HepG2 (cell line): ENCODE results near the gene TBC1D16. TPM values are rescaled to one million over a fixed set of nuclear protein-coding genes. Genes with fewer than 3 reads are reported as not detected.

Experiments
- CENPT ChIP-seq: sonication (generic); formaldehyde crosslinking; IDR thresholded peaks from 2 replicates; pipeline ENCODE4 v1.8.0; 2022; ENCODE audit warnings: low read depth, mild to moderate bottlenecking, moderate library complexity, missing genetic modification reagents
- DBP ChIP-seq: sonication (generic); formaldehyde crosslinking; IDR thresholded peaks from 2 replicates; pipeline ENCODE4 v1.4.0; 2020; ENCODE audit warnings: missing genetic modification reagents; ENCODE audit errors: not compliant biosample characterization
- FIP1L1 ChIP-seq: fragments of 200-400 bp; formaldehyde crosslinking; IDR thresholded peaks from 2 replicates; pipeline ENCODE4 v1.6.1; 2018; ENCODE audit warnings: low read depth, mild to moderate bottlenecking, low read length, moderate library complexity, borderline replicate concordance; ENCODE audit not compliant: insufficient read depth
- HOXA5 ChIP-seq: sonication (generic); formaldehyde crosslinking; IDR thresholded peaks from 2 replicates; pipeline ENCODE4 v1.4.0; 2020; ENCODE audit warnings: missing genetic modification reagents
- KDM3A ChIP-seq: IDR thresholded peaks from 2 replicates; pipeline ENCODE4 v1.6.1; 2018; ENCODE audit warnings: low read depth, missing compliant biosample characterization
- MLLT10 ChIP-seq: sonication (generic); formaldehyde crosslinking; IDR thresholded peaks from 2 replicates; pipeline ENCODE4 v1.4.0; 2020; ENCODE audit warnings: missing genetic modification reagents
- NCOR1 ChIP-seq: fragments of 200-600 bp; sonication (generic); IDR thresholded peaks from 2 replicates; pipeline ENCODE4 v1.7.0; 2017; ENCODE audit warnings: antibody characterized with exemption, low read length, borderline replicate concordance
- RNF219 ChIP-seq: sonication (generic); formaldehyde crosslinking; IDR thresholded peaks from 2 replicates; pipeline ENCODE4 v1.5.0; 2020; ENCODE audit warnings: mild to moderate bottlenecking, missing genetic modification reagents
- SMAD1 ChIP-seq: sonication (generic); formaldehyde crosslinking; IDR thresholded peaks from 2 replicates; pipeline ENCODE4 v1.4.0; 2020; ENCODE audit warnings: missing genetic modification reagents, low read depth, mild to moderate bottlenecking, borderline replicate concordance
- SMARCC2 ChIP-seq: fragments of 450-650 bp; IDR thresholded peaks from 2 replicates; pipeline ENCODE4 v1.6.1; 2017; ENCODE audit warnings: antibody characterized with exemption, mild to moderate bottlenecking
- SP5 ChIP-seq: IDR thresholded peaks from 2 replicates; pipeline ENCODE4 v1.6.1; 2016; ENCODE audit warnings: low read depth, borderline replicate concordance
- SUZ12 ChIP-seq: fragments of 150-350 bp; IDR thresholded peaks from 2 replicates; pipeline ENCODE4 v1.6.1; 2014; ENCODE audit warnings: low read depth, low read length
- TGIF2 ChIP-seq: IDR thresholded peaks from 2 replicates; pipeline ENCODE4 v1.6.1; 2016; ENCODE audit warnings: control low read depth, missing compliant biosample characterization
- ZNF292 ChIP-seq: sonication (generic); formaldehyde crosslinking; IDR thresholded peaks from 2 replicates; pipeline ENCODE4 v1.8.1; 2022; ENCODE audit warnings: mild to moderate bottlenecking, low read depth, missing genetic modification reagents, borderline replicate concordance
- ZNF709 ChIP-seq: sonication (generic); formaldehyde crosslinking; IDR thresholded peaks from 2 replicates; pipeline ENCODE4 v1.5.0; 2020; ENCODE audit warnings: mild to moderate bottlenecking, missing genetic modification reagents
- ZNF724P ChIP-seq: sonication (generic); formaldehyde crosslinking; IDR thresholded peaks from 2 replicates; pipeline ENCODE4 v1.8.0; 2022; ENCODE audit warnings: missing genetic modification reagents, borderline replicate concordance
- ZNF773 ChIP-seq: sonication (generic); formaldehyde crosslinking; IDR thresholded peaks from 2 replicates; pipeline ENCODE4 v1.4.0; 2020; ENCODE audit warnings: missing genetic modification reagents, borderline replicate concordance
- ZZZ3 ChIP-seq: sonication (generic); formaldehyde crosslinking; IDR thresholded peaks from 2 replicates; pipeline ENCODE4 v1.4.0; 2020; ENCODE audit warnings: missing genetic modification reagents, mild to moderate bottlenecking, borderline replicate concordance
- polyA plus RNA-seq, 8 experiments: library from polyadenylated mRNA; depleted of rRNA in 3 of 8; stranded (reverse) in 7 of 8; unstranded in 1 of 8; fragments of >200 nt; fragmentation: Illumina TruSeq in 4 of 8; extraction: Trizol in 4 of 8; gene quantifications; 2 replicates each; pipeline versions ENCODE4 v1.2.1 to v1.2.3, GENCODE V29; 2011 to 2016; ENCODE audit warnings: low read depth in 4 of 8, missing spikeins in 1 of 8, mixed read lengths in 1 of 8; ENCODE audit not compliant: insufficient read depth in 1 of 8
- total RNA-seq, 5 experiments: library from RNA; depleted of rRNA; stranded (reverse); fragments of >200 nt; fragmentation: Illumina TruSeq; extraction: Trizol; gene quantifications; 2 replicates each; pipeline ENCODE4 v1.2.3, GENCODE V29; 2016; ENCODE audit warnings: low read depth in 1 of 5
- TF ChIP-seq, protein P1 (sequence below): sonication (generic); formaldehyde crosslinking; IDR thresholded peaks from 2 replicates; pipeline ENCODE4 v1.4.0; 2020; ENCODE audit warnings: missing genetic modification reagents, mild to moderate bottlenecking, borderline replicate concordance
- TF ChIP-seq, protein P2 (sequence below): sonication (generic); formaldehyde crosslinking; IDR thresholded peaks from 2 replicates; pipeline ENCODE4 v1.5.0; 2020; ENCODE audit warnings: missing genetic modification reagents

The TBC1D16 gene
- total and polyA plus RNA-seq, 2 of the 13 experiments (the other 11 are each of a cell fraction or from before 2014, with no cell fraction given): 14.9 to 24.9 TPM

DNA sequence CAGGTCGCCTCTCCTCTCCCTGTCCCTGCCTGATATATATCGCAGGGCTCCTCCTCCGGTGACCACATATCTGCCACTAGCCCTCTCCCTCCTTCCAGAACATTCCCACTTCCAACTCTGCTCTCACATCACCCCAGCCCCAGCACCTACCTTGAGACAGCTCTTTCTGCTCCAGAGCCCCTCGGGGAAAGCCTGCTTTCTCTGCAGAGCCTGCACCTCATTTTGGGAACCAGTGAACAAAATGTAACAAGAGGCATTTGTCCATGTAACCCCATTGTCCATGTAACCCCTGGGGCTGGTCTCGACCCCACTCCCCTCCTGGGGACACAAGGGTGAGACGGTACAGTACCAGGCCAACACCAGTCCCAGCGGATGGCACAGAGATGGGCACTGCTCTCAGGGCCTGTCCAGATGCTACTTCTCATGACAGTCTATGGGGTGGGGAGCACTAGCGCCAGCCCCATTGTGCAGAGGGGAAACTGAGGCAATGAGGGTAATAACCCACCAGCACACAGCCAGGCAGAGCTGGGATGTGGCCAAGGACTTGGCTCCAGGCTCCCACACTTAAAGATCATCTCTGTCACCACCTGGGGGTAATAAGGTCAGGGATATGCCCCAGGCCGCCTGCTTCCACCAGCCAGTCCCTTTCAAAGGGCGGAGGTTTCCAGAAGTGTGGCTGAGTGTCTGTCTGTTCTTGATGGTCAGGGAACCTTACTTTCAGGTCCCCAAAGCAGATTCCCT lies 42.9 kb downstream of the TBC1D16 start (continued):
- TF ChIP-seq RNF219 (CRISPR knock-in tag) (no peak), SUZ12 (no peak), ZNF709 (peak; percentile 28; the same call in 1 of the 2 replicates), CENPT (CRISPR knock-in tag) (0 out of 2 replicates have a peak, but pooled peaks have one; percentile 34), FIP1L1 (0 out of 2 replicates have a peak, but pooled peaks have one; percentile 45), SP5 (CRISPR knock-in tag) (no peak), ZNF773 (no peak), DBP (CRISPR knock-in tag) (no peak), ZZZ3 (no peak), ZNF724P (CRISPR knock-in tag) (no peak), SMARCC2 (no peak), NCOR1 (no peak), MLLT10 (no peak), KDM3A (CRISPR knock-in tag) (no peak), SMAD1 (CRISPR knock-in tag) (no peak), TGIF2 (CRISPR knock-in tag) (no peak), HOXA5 (CRISPR knock-in tag) (no peak), ZNF292 (CRISPR knock-in tag) (no peak; the same call in 1 of the 2 replicates)
- TF ChIP-seq, protein P1, sequence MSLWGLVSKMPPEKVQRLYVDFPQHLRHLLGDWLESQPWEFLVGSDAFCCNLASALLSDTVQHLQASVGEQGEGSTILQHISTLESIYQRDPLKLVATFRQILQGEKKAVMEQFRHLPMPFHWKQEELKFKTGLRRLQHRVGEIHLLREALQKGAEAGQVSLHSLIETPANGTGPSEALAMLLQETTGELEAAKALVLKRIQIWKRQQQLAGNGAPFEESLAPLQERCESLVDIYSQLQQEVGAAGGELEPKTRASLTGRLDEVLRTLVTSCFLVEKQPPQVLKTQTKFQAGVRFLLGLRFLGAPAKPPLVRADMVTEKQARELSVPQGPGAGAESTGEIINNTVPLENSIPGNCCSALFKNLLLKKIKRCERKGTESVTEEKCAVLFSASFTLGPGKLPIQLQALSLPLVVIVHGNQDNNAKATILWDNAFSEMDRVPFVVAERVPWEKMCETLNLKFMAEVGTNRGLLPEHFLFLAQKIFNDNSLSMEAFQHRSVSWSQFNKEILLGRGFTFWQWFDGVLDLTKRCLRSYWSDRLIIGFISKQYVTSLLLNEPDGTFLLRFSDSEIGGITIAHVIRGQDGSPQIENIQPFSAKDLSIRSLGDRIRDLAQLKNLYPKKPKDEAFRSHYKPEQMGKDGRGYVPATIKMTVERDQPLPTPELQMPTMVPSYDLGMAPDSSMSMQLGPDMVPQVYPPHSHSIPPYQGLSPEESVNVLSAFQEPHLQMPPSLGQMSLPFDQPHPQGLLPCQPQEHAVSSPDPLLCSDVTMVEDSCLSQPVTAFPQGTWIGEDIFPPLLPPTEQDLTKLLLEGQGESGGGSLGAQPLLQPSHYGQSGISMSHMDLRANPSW (CRISPR knock-in tag): no peak; the same call in 1 of the 2 replicates
- TF ChIP-seq, protein P2, sequence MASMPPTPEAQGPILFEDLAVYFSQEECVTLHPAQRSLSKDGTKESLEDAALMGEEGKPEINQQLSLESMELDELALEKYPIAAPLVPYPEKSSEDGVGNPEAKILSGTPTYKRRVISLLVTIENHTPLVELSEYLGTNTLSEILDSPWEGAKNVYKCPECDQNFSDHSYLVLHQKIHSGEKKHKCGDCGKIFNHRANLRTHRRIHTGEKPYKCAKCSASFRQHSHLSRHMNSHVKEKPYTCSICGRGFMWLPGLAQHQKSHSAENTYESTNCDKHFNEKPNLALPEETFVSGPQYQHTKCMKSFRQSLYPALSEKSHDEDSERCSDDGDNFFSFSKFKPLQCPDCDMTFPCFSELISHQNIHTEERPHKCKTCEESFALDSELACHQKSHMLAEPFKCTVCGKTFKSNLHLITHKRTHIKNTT (CRISPR knock-in tag): no peak
